Activated T-helper 1 cell treated with anti-CD3 and anti-CD28 coated beads, Interleukin-2, amount 50 U/mL, for 16 hours (primary cell): Measurements from ENCODE around the gene ZNF467.

Source experiments
- DNase-seq, 2 donors: peaks; one replicate each; pipeline ENCODE4 v3.0.0-alpha.2; 2020; ENCODE audit warnings: low read depth in 1 of 2, low spot score in 1 of 2

Gene ZNF467

GRCh38 chr7:149809215-149809614 is 35.8 kb upstream of the ZNF467 start:
- no peak for DNase-seq

- no peak for DNase-seq
Measured at GRCh38 chr7:149808311-149808710, 34.9 kb upstream of the ZNF467 start.

GRCh38 chr7:149806726-149807125 is 33.3 kb upstream of the ZNF467 start:
- DNase-seq = no peak

GRCh38 chr7:149804106-149804505 is 30.7 kb upstream of the ZNF467 start:
- no peak for DNase-seq

- no peak for DNase-seq
Measured at GRCh38 chr7:149803551-149804074, 30.2 kb upstream of the ZNF467 start.

GRCh38 chr7:149802966-149803365 is 29.6 kb upstream of the ZNF467 start:
- DNase-seq = no peak

GRCh38 chr7:149801816-149802215 is 28.4 kb upstream of the ZNF467 start:
- no peak for DNase-seq

GRCh38 chr7:149801002-149801566 is 27.7 kb upstream of the ZNF467 start:
- no peak for DNase-seq

GRCh38 chr7:149800169-149800555 is 26.8 kb upstream of the ZNF467 start:
- DNase-seq = no peak

GRCh38 chr7:149799397-149800168 is 26.2 kb upstream of the ZNF467 start:
- peak; percentile 34 to 51 for DNase-seq

- DNase-seq = no peak
Measured at GRCh38 chr7:149797771-149798170, 24.4 kb upstream of the ZNF467 start.

GRCh38 chr7:149796287-149796860 is 23.0 kb upstream of the ZNF467 start:
- no peak for DNase-seq

GRCh38 chr7:149795126-149795525 is 21.7 kb upstream of the ZNF467 start:
- DNase-seq = no peak

- no peak for DNase-seq
Measured at GRCh38 chr7:149794661-149795060, 21.3 kb upstream of the ZNF467 start.

GRCh38 chr7:149793261-149793660 is 19.9 kb upstream of the ZNF467 start:
- DNase-seq = no peak

GRCh38 chr7:149792220-149792595 is 18.8 kb upstream of the ZNF467 start:
- no peak for DNase-seq

- no peak for DNase-seq
Measured at GRCh38 chr7:149791411-149792219, 18.2 kb upstream of the ZNF467 start.

GRCh38 chr7:149790754-149791360 is 17.5 kb upstream of the ZNF467 start:
- no peak for DNase-seq

- no peak for DNase-seq
Measured at GRCh38 chr7:149790146-149790548, 16.8 kb upstream of the ZNF467 start.

GRCh38 chr7:149789101-149789500 is 15.7 kb upstream of the ZNF467 start:
- DNase-seq = no peak

GRCh38 chr7:149788300-149788851 is 15.0 kb upstream of the ZNF467 start:
- DNase-seq = no peak
